ENCODE measurements around the gene IRF2BP1.

- no peak for TF ChIP-seq CTCF (conservative IDR thresholded peaks at IDR 0.05)
- no peak for TF ChIP-seq EZH2 (IDR thresholded peaks at IDR 0.05; ENCODE audit: low read depth)
These were observed 13.6 kb downstream of the IRF2BP1 start for GRCh38 chr19:45872095-45872919.

All from PC-9 (cell line).